HEK293 (cell line): Measurements from ENCODE around the gene MEI1.

ENCODE experiments used
- BCL11A ChIP-seq: fragments of 450-650 bp; formaldehyde crosslinking; IDR thresholded peaks from 2 replicates; pipeline ENCODE4 v1.5.1; 2016; ENCODE audit warnings: low read depth, missing biosample characterization, missing genetic modification characterization
- EGR2 ChIP-seq: fragments of 450-650 bp; formaldehyde crosslinking; IDR thresholded peaks from 2 replicates; pipeline ENCODE4 v1.5.1; 2016; ENCODE audit warnings: low read depth, missing biosample characterization, missing genetic modification characterization
- FEZF1 ChIP-seq: fragments of 450-650 bp; formaldehyde crosslinking; IDR thresholded peaks from 2 replicates; pipeline ENCODE4 v1.5.1; 2016; ENCODE audit warnings: missing biosample characterization, missing genetic modification characterization
- GLIS1 ChIP-seq: fragments of 450-650 bp; formaldehyde crosslinking; IDR thresholded peaks from 2 replicates; pipeline ENCODE4 v1.5.1; 2016; ENCODE audit warnings: missing biosample characterization, missing genetic modification characterization
- HIC1 ChIP-seq: fragments of 450-650 bp; formaldehyde crosslinking; IDR thresholded peaks from 2 replicates; pipeline ENCODE4 v1.5.1; 2016; ENCODE audit warnings: missing biosample characterization, missing genetic modification characterization
- INSM2 ChIP-seq: fragments of 450-650 bp; formaldehyde crosslinking; IDR thresholded peaks from 2 replicates; pipeline ENCODE4 v1.5.1; 2016; ENCODE audit warnings: missing biosample characterization, missing genetic modification characterization
- KLF1 ChIP-seq: fragments of 450-650 bp; formaldehyde crosslinking; IDR thresholded peaks from 2 replicates; pipeline ENCODE4 v1.5.1; 2016; ENCODE audit warnings: missing biosample characterization, missing genetic modification characterization
- KLF17 ChIP-seq: fragments of 450-650 bp; formaldehyde crosslinking; IDR thresholded peaks from 2 replicates; pipeline ENCODE4 v1.5.1; 2016; ENCODE audit warnings: missing biosample characterization, missing genetic modification characterization
- RBAK ChIP-seq: fragments of 450-650 bp; formaldehyde crosslinking; IDR thresholded peaks from 2 replicates; pipeline ENCODE4 v1.5.1; 2016; ENCODE audit warnings: missing biosample characterization, missing genetic modification characterization
- SP2 ChIP-seq: fragments of 450-650 bp; formaldehyde crosslinking; IDR thresholded peaks from 2 replicates; pipeline ENCODE4 v1.5.1; 2016; ENCODE audit warnings: missing biosample characterization, missing genetic modification characterization
- YY1 ChIP-seq: fragments of 450-650 bp; formaldehyde crosslinking; IDR thresholded peaks from 2 replicates; pipeline ENCODE4 v1.5.1; 2018; ENCODE audit warnings: missing biosample characterization, missing genetic modification characterization
- ZBTB10 ChIP-seq: fragments of 450-650 bp; formaldehyde crosslinking; IDR thresholded peaks from 2 replicates; pipeline ENCODE4 v1.5.1; 2016; ENCODE audit warnings: missing biosample characterization, missing genetic modification characterization
- ZBTB20 ChIP-seq: fragments of 450-650 bp; formaldehyde crosslinking; IDR thresholded peaks from 2 replicates; pipeline ENCODE4 v1.5.1; 2016; ENCODE audit warnings: missing biosample characterization, missing genetic modification characterization
- ZBTB48 ChIP-seq: fragments of 450-650 bp; formaldehyde crosslinking; IDR thresholded peaks from 2 replicates; pipeline ENCODE4 v1.5.1; 2016; ENCODE audit warnings: missing biosample characterization, missing genetic modification characterization
- ZFP3 ChIP-seq: fragments of 450-650 bp; formaldehyde crosslinking; IDR thresholded peaks from 2 replicates; pipeline ENCODE4 v1.5.1; 2016; ENCODE audit warnings: low read depth, missing biosample characterization, missing genetic modification characterization
- ZNF266 ChIP-seq: fragments of 450-650 bp; formaldehyde crosslinking; IDR thresholded peaks from 2 replicates; pipeline ENCODE4 v1.5.1; 2016; ENCODE audit warnings: missing biosample characterization, missing genetic modification characterization, low read depth
- ZNF280D ChIP-seq: fragments of 450-650 bp; formaldehyde crosslinking; IDR thresholded peaks from 2 replicates; pipeline ENCODE4 v1.5.1; 2016; ENCODE audit warnings: missing biosample characterization, missing genetic modification characterization
- ZNF416 ChIP-seq: fragments of 450-650 bp; formaldehyde crosslinking; IDR thresholded peaks from 2 replicates; pipeline ENCODE4 v1.5.1; 2016; ENCODE audit warnings: missing biosample characterization, missing genetic modification characterization
- ZNF423 ChIP-seq: fragments of 450-650 bp; formaldehyde crosslinking; IDR thresholded peaks from 2 replicates; pipeline ENCODE4 v1.5.1; 2016; ENCODE audit warnings: missing biosample characterization, missing genetic modification characterization
- ZNF449 ChIP-seq: fragments of 450-650 bp; formaldehyde crosslinking; IDR thresholded peaks from 2 replicates; pipeline ENCODE4 v1.5.1; 2017; ENCODE audit warnings: missing biosample characterization, mild to moderate bottlenecking, missing genetic modification characterization, moderate library complexity
- ZNF521 ChIP-seq: fragments of 450-650 bp; formaldehyde crosslinking; IDR thresholded peaks from 2 replicates; pipeline ENCODE4 v1.5.1; 2017; ENCODE audit warnings: missing biosample characterization, mild to moderate bottlenecking, missing genetic modification characterization
- ZNF561 ChIP-seq: fragments of 450-650 bp; IDR thresholded peaks from 2 replicates; pipeline ENCODE4 v1.5.1; 2018; ENCODE audit warnings: missing biosample characterization, missing genetic modification characterization, borderline replicate concordance
- ZNF580 ChIP-seq: fragments of 450-650 bp; formaldehyde crosslinking; IDR thresholded peaks from 2 replicates; pipeline ENCODE4 v1.5.1; 2016; ENCODE audit warnings: missing biosample characterization, missing genetic modification characterization
- ZNF76 ChIP-seq: fragments of 450-650 bp; formaldehyde crosslinking; IDR thresholded peaks from 2 replicates; pipeline ENCODE4; 2016; ENCODE audit warnings: low read depth, missing biosample characterization, missing genetic modification characterization, borderline replicate concordance
- ZNF777 ChIP-seq: fragments of 450-650 bp; formaldehyde crosslinking; IDR thresholded peaks from 2 replicates; pipeline ENCODE4 v1.5.1; 2017; ENCODE audit warnings: missing biosample characterization, missing genetic modification characterization, borderline replicate concordance
- ZSCAN5A ChIP-seq: fragments of 450-650 bp; formaldehyde crosslinking; IDR thresholded peaks from 2 replicates; pipeline ENCODE4 v1.5.1; 2016; ENCODE audit warnings: missing biosample characterization, missing genetic modification characterization

Gene MEI1

GRCh38 chr22:41833369-41834004 lies 134.2 kb downstream of the MEI1 start (continued):
- TF ChIP-seq ZNF580 (no peak), INSM2 (no peak), ZNF416 (tag by site-specific recombination) (no peak), ZBTB20 (tag by site-specific recombination) (peak; percentile 69), SP2 (tag by site-specific recombination) (no peak), FEZF1 (tag by site-specific recombination) (no peak), ZBTB48 (tag by site-specific recombination) (0 out of 2 replicates have a peak, but pooled peaks have one; percentile 21), KLF17 (no peak), ZNF561 (0 out of 2 replicates have a peak, but pooled peaks have one; percentile 15), ZBTB10 (tag by site-specific recombination) (no peak), GLIS1 (tag by site-specific recombination) (peak; percentile 43), EGR2 (tag by site-specific recombination) (no peak), ZFP3 (no peak), HIC1 (tag by site-specific recombination) (no peak), ZNF449 (tag by site-specific recombination) (no peak), RBAK (tag by site-specific recombination) (no peak), ZNF521 (tag by site-specific recombination) (no peak), YY1 (tag by site-specific recombination) (no peak), ZNF76 (tag by site-specific recombination) (no peak), ZNF266 (tag by site-specific recombination) (no peak), BCL11A (tag by site-specific recombination) (no peak), KLF1 (tag by site-specific recombination) (no peak), ZNF280D (tag by site-specific recombination) (no peak), ZSCAN5A (tag by site-specific recombination) (no peak), ZNF423 (tag by site-specific recombination) (no peak), ZNF777 (tag by site-specific recombination) (no peak; the same call in 1 of the 2 replicates)
